HCT116 (cell line): ENCODE data around the gene APC2.

ENCODE experiments used
- CTCF ChIP-seq, 3 experiments: fragments of 200-600 bp in 1 of 3; sonication (generic) in 1 of 3; IDR thresholded peaks in 2 of 3; conservative IDR thresholded peaks in 1 of 3; 2 replicates each; pipeline ENCODE4 v1.5.1; 2012 to 2017; ENCODE audit warnings: low read depth in 2 of 3, low read length in 2 of 3, antibody characterized with exemption in 1 of 3, borderline replicate concordance in 1 of 3, control low read depth in 1 of 3, mild to moderate bottlenecking in 1 of 3, mixed read lengths in 1 of 3, mixed run types in 1 of 3, moderate library complexity in 1 of 3; ENCODE audit not compliant: insufficient read depth in 1 of 3
- POLR2A ChIP-seq: IDR thresholded peaks from 2 replicates; pipeline ENCODE4 v1.7.0; 2011; ENCODE audit warnings: borderline replicate concordance; ENCODE audit not compliant: insufficient read depth, insufficient read length; ENCODE audit errors: extremely low read depth
- POLR2AphosphoS5 ChIP-seq: IDR thresholded peaks from 2 replicates; pipeline ENCODE4 v1.6.1; 2011; ENCODE audit warnings: mild to moderate bottlenecking, low read depth, low read length, moderate library complexity
- YY1 ChIP-seq: IDR thresholded peaks from 2 replicates; pipeline ENCODE4 v1.6.1; 2011; ENCODE audit warnings: low read length, low read depth, moderate library complexity, mild to moderate bottlenecking; ENCODE audit not compliant: insufficient replicate concordance; ENCODE audit errors: extremely low read depth

- TF ChIP-seq POLR2AphosphoS5 (no peak), CTCF (IDR thresholded peaks at IDR 0.05 in 2 of 3, conservative IDR thresholded peaks at IDR 0.05 in 1 of 3; ENCODE audit: borderline replicate concordance in 1 of 3, insufficient read depth in 1 of 3, low read depth in 2 of 3, low read length in 2 of 3) (no peak), POLR2A (no peak), YY1 (no peak)
Measured at GRCh38 chr19:1412323-1412923, 37.5 kb upstream of the APC2 start.
